H9 (cell line): ENCODE data around the gene SLC39A7. TPM values are rescaled to one million over a fixed set of nuclear protein-coding genes. Genes with fewer than 3 reads are reported as not detected.

Experiments
- DNase-seq: peaks from one replicate; pipeline ENCODE4 v3.0.0-alpha.2; 2017
- H2AFZ ChIP-seq: one replicate; pipeline ENCODE4 v1.6.1; 2013; ENCODE audit warnings: mild to moderate bottlenecking, low read length, control low read depth, moderate library complexity
- H2AK5ac ChIP-seq: 2 replicates; pipeline ENCODE4 v1.6.1; 2013; ENCODE audit warnings: low read length, control low read depth, mixed read lengths; ENCODE audit not compliant: insufficient read length
- H2BK120ac ChIP-seq: one replicate; pipeline ENCODE4 v1.6.1; 2013; ENCODE audit warnings: low read depth, mild to moderate bottlenecking, low read length, control low read depth, inconsistent platforms; ENCODE audit not compliant: poor library complexity, severe bottlenecking
- H2BK12ac ChIP-seq: 2 replicates; pipeline ENCODE4 v1.6.1; 2013; ENCODE audit warnings: low read length, control low read depth, mixed read lengths, low read depth; ENCODE audit not compliant: insufficient read length
- H2BK15ac ChIP-seq: 2 replicates; pipeline ENCODE4 v1.6.1; 2013; ENCODE audit warnings: low read depth, low read length, control low read depth
- H2BK20ac ChIP-seq: one replicate; pipeline ENCODE4 v1.6.1; 2013; ENCODE audit warnings: low read depth, mild to moderate bottlenecking, low read length, control low read depth, inconsistent platforms; ENCODE audit not compliant: poor library complexity, severe bottlenecking
- H2BK5ac ChIP-seq: 2 replicates; pipeline ENCODE4 v1.6.1; 2013; ENCODE audit warnings: low read length, control low read depth, mixed read lengths; ENCODE audit not compliant: insufficient read length
- H3K14ac ChIP-seq: 2 replicates; pipeline ENCODE4 v1.6.1; 2013; ENCODE audit warnings: low read length, control low read depth; ENCODE audit not compliant: insufficient read depth
- H3K18ac ChIP-seq: 2 replicates; pipeline ENCODE4 v1.6.1; 2013; ENCODE audit warnings: low read depth, mild to moderate bottlenecking, mixed read lengths, low read length, control low read depth; ENCODE audit not compliant: insufficient read length
- H3K23ac ChIP-seq: 2 replicates; pipeline ENCODE4 v1.6.1; 2013; ENCODE audit warnings: low read length, control low read depth, mixed read lengths, low read depth; ENCODE audit not compliant: insufficient read length
- H3K23me2 ChIP-seq: 2 replicates; pipeline ENCODE4 v1.6.1; 2013; ENCODE audit warnings: low read depth, mild to moderate bottlenecking, mixed read lengths, low read length, control low read depth; ENCODE audit not compliant: insufficient read length, poor library complexity, severe bottlenecking
- H3K27ac ChIP-seq: 2 replicates; pipeline ENCODE4 v1.5.1; 2013; ENCODE audit warnings: low read length, control low read depth, mixed read lengths, low read depth; ENCODE audit not compliant: insufficient read length
- H3K27me3 ChIP-seq: 2 replicates; pipeline ENCODE4 v1.6.1; 2013; ENCODE audit warnings: low read length, control low read depth, inconsistent platforms; ENCODE audit not compliant: insufficient read depth
- H3K4ac ChIP-seq: 2 replicates; pipeline ENCODE4 v1.6.1; 2013; ENCODE audit warnings: low read depth, mild to moderate bottlenecking, control low read depth, inconsistent platforms, low read length, moderate library complexity
- H3K4me1 ChIP-seq: 2 replicates; pipeline ENCODE4 v1.6.1; 2013; ENCODE audit warnings: low read length, control low read depth, inconsistent platforms; ENCODE audit not compliant: insufficient read depth
- H3K4me2 ChIP-seq: 2 replicates; pipeline ENCODE4 v1.6.1; 2013; ENCODE audit warnings: low read length, control low read depth, mixed read lengths; ENCODE audit not compliant: insufficient read length, insufficient read depth
- H3K56ac ChIP-seq: 2 replicates; pipeline ENCODE4 v1.6.1; 2013; ENCODE audit warnings: low read depth, mild to moderate bottlenecking, mixed read lengths, low read length, control low read depth; ENCODE audit not compliant: insufficient read length
- H3K79me1 ChIP-seq: 2 replicates; pipeline ENCODE4 v1.6.1; 2013; ENCODE audit warnings: low read depth, mild to moderate bottlenecking, moderate library complexity, low read length, control low read depth, inconsistent platforms; ENCODE audit not compliant: insufficient read depth, poor library complexity, severe bottlenecking
- H3K79me2 ChIP-seq: 2 replicates; pipeline ENCODE4 v1.6.1; 2013; ENCODE audit warnings: low read length, control low read depth, inconsistent platforms; ENCODE audit not compliant: insufficient read depth
- H3K9ac ChIP-seq: 2 replicates; pipeline ENCODE4 v1.6.1; 2013; ENCODE audit warnings: low read length, control low read depth, mixed read lengths; ENCODE audit not compliant: insufficient read length; ENCODE audit errors: extremely low read depth
- H3K9me3 ChIP-seq: one replicate; pipeline ENCODE4 v1.6.1; 2013; ENCODE audit warnings: low read depth, low read length, inconsistent platforms; ENCODE audit not compliant: control insufficient read depth
- H3T11ph ChIP-seq: one replicate; pipeline ENCODE4 v1.6.1; 2013; ENCODE audit warnings: mild to moderate bottlenecking, low read length, control low read depth, inconsistent platforms
- H4K20me1 ChIP-seq: one replicate; pipeline ENCODE4 v1.6.1; 2013; ENCODE audit not compliant: control insufficient read depth, insufficient read length, insufficient read depth
- H4K5ac ChIP-seq: 2 replicates; pipeline ENCODE4 v1.6.1; 2013; ENCODE audit warnings: low read depth, mild to moderate bottlenecking, mixed read lengths, low read length, control low read depth; ENCODE audit not compliant: insufficient read length
- H4K8ac ChIP-seq: replicated peaks from 2 replicates; pipeline ENCODE4 v1.6.1; 2013; ENCODE audit warnings: low read length, control low read depth, mixed read lengths, low read depth; ENCODE audit not compliant: insufficient read length
- H4K91ac ChIP-seq: 2 replicates; pipeline ENCODE4 v1.6.1; 2013; ENCODE audit warnings: low read depth, mild to moderate bottlenecking, moderate library complexity, mixed read lengths, low read length, control low read depth; ENCODE audit not compliant: insufficient read length
- H3K27ac Mint-ChIP-seq, 3 experiments: 2 replicates in 2 of 3; 3 replicates in 1 of 3; pipeline ENCODE4 v1.8.0; 2020 to 2021; ENCODE audit warnings: mixed read lengths in 3 of 3, mild to moderate bottlenecking in 1 of 3, moderate library complexity in 1 of 3
- H3K27me3 Mint-ChIP-seq: 2 replicates; pipeline ENCODE4 v1.8.0; 2021; ENCODE audit warnings: low read depth, mild to moderate bottlenecking, moderate library complexity, mixed read lengths
- H3K36me3 Mint-ChIP-seq, 3 experiments: 2 replicates in 2 of 3; 3 replicates in 1 of 3; pipeline ENCODE4 v1.8.0; 2020 to 2021; ENCODE audit warnings: low read depth in 3 of 3, mixed read lengths in 3 of 3; ENCODE audit not compliant: insufficient read depth in 1 of 3
- H3K4me1 Mint-ChIP-seq, 2 experiments: 2 replicates each; pipeline ENCODE4 v1.8.0; 2020; ENCODE audit warnings: mixed read lengths in 2 of 2
- H3K4me3 Mint-ChIP-seq, 2 experiments: 2 replicates in 1 of 2; 3 replicates in 1 of 2; pipeline ENCODE4 v1.8.0; 2020 to 2021; ENCODE audit warnings: mild to moderate bottlenecking in 2 of 2, mixed read lengths in 2 of 2, moderate library complexity in 1 of 2
- H3K9me3 Mint-ChIP-seq, 2 experiments: 2 replicates in 1 of 2; 3 replicates in 1 of 2; pipeline ENCODE4 v1.8.0; 2020; ENCODE audit warnings: mild to moderate bottlenecking in 2 of 2, mixed read lengths in 2 of 2, moderate library complexity in 1 of 2
- WGBS: extraction: QIAGEN DNeasy Blood & Tissue Kit; methylation state at CpG from one replicate; pipeline ENCODE4 v1.1.7; 2013; ENCODE audit warnings: missing lambda C conversion rate, low lambda C conversion rate, mixed read lengths; ENCODE audit not compliant: insufficient read length; ENCODE audit errors: extremely low coverage; 5-methylcytosine and 5-hydroxymethylcytosine counted together
- total RNA-seq: library from RNA; stranded (reverse); gene quantifications from 2 replicates; pipeline ENCODE4 v1.2.1, GENCODE V29; 2021
- TF ChIP-seq, protein P1 (sequence below): fragments of 200-600 bp; sonication (generic); conservative IDR thresholded peaks from 3 replicates; pipeline ENCODE4 v1.8.0; 2021; ENCODE audit warnings: antibody characterized with exemption, mild to moderate bottlenecking

Gene SLC39A7
- total RNA-seq, 1 experiment from 2014 or later = 107 TPM

DNA sequence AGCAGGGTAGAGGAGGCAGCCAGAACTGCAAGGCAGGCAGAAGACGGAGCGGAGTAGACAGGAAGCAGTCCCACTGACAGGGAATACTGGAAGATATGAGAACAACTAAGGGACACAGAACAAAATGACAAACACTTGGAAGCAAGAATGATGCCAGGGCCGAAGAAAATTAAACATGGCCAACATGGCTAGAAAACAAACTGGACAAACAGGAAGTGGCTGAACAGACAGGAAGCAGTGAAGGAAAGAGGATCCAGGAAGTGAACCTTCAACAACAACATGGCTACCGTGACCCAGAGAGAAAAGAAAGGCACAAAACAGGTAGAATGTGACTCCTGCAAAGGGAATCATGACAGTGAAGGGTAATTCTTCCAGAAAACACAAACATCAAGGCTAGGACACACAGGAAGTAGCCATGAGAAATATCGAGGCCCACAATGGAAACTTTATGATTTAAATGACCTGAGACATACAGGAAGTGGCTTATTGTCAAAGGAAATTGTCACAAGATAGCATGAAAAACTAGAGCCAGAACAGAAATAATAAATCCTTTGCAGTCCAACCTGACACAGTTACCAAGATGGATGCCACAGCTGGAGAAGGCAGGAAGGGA is 17.5 kb upstream of the SLC39A7 start:
- Histone ChIP-seq H3K9ac (no peak overlapping the region), H3K56ac (no peak overlapping the region), H3K4ac (no peak overlapping the region), H2AFZ (no peak overlapping the region), H4K5ac (no peak overlapping the region), H3K4me1 (no peaks in the 10 kb centered on the region; the same call in 1 of the 2 replicates), H3T11ph (no peak overlapping the region), H3K27me3 (no peaks in the 10 kb centered on the region; the same call in 1 of the 2 replicates), H4K20me1 (no peaks in the 10 kb centered on the region), H2BK5ac (no peak overlapping the region), H3K4me2 (no peak overlapping the region), H2BK12ac (no peak overlapping the region), H3K79me1 (no peaks in the 10 kb centered on the region), H3K18ac (no peak overlapping the region), H3K23ac (no peak overlapping the region), H2BK15ac (no peak overlapping the region), H2BK120ac (no peak overlapping the region), H4K8ac (no peak overlapping the region), H3K9me3 (no peaks in the 10 kb centered on the region), H2BK20ac (no peak overlapping the region), H3K14ac (no peak overlapping the region; the same call in 1 of the 2 replicates), H3K23me2 (no peaks in the 10 kb centered on the region), H2AK5ac (no peak overlapping the region), H4K91ac (no peak overlapping the region), H3K27ac (no peak overlapping the region), H3K79me2 (no peaks in the 10 kb centered on the region)
- no CpG with 5 or more reads among the region's 5 CpGs for WGBS
- Mint-ChIP-seq H3K4me3 (no peak overlapping the region), H3K9me3 (no peaks in the 10 kb centered on the region; a peak in 1 of 5 replicates), H3K27me3 (peaks cover 44% of the 10 kb centered on the region), H3K4me1 (peaks cover 3 to 12% of the 10 kb centered on the region in 2 experiments), H3K36me3 (peaks cover 0 to 2% (median 0%) of the 10 kb centered on the region in 3 experiments; a peak in 3 of 7 replicates), H3K27ac (no peak overlapping the region)
- TF ChIP-seq, protein P1, sequence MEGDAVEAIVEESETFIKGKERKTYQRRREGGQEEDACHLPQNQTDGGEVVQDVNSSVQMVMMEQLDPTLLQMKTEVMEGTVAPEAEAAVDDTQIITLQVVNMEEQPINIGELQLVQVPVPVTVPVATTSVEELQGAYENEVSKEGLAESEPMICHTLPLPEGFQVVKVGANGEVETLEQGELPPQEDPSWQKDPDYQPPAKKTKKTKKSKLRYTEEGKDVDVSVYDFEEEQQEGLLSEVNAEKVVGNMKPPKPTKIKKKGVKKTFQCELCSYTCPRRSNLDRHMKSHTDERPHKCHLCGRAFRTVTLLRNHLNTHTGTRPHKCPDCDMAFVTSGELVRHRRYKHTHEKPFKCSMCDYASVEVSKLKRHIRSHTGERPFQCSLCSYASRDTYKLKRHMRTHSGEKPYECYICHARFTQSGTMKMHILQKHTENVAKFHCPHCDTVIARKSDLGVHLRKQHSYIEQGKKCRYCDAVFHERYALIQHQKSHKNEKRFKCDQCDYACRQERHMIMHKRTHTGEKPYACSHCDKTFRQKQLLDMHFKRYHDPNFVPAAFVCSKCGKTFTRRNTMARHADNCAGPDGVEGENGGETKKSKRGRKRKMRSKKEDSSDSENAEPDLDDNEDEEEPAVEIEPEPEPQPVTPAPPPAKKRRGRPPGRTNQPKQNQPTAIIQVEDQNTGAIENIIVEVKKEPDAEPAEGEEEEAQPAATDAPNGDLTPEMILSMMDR = no peak
- no peak for DNase-seq
